IMR-90 (cell line): ENCODE measurements around the gene PLXNA4. TPM values are rescaled to one million over a fixed set of nuclear protein-coding genes. Genes with fewer than 3 reads are reported as not detected.

Experiments
- ATAC-seq: fragments of 200-7000 bp; cut with Tn5 transposase; 2 replicates; pipeline ENCODE4 v1.9.1; 2020; ENCODE audit warnings: low read depth, mild to moderate bottlenecking, moderate library complexity
- BruUV-seq: library from RNA; stranded (reverse); fragments of 400-500 nt; replicated peaks from 2 replicates; lab custom pipeline; 2021; lab: Mats Ljungman, UMichigan
- CTCF ChIA-PET: fragments of 300-600 bp; formaldehyde crosslinking; extraction: SDS; loops from one replicate; lab custom pipeline; 2021; ENCODE audit warnings: antibody characterized with exemption; lab: Yijun Ruan, JAX
- POLR2A ChIA-PET: fragments of 300-600 bp; sonication (Branson Sonifier 250); formaldehyde crosslinking; loops from one replicate; lab custom pipeline; 2022; ENCODE audit warnings: antibody characterized with exemption; ENCODE audit not compliant: unreplicated experiment; lab: Charles Lee
- DNase-seq: peaks from one replicate; pipeline ENCODE4 v3.0.0; 2013
- H2AFZ ChIP-seq: replicated peaks from 2 replicates; pipeline ENCODE3; 2013; ENCODE audit warnings: low read length, mild to moderate bottlenecking; ENCODE audit not compliant: poor library complexity
- H2AK5ac ChIP-seq: 2 replicates; pipeline ENCODE4 v1.6.1; 2013; ENCODE audit warnings: low read depth, low read length, inconsistent platforms
- H2AK9ac ChIP-seq: replicated peaks from 2 replicates; pipeline ENCODE3; 2013; ENCODE audit warnings: mild to moderate bottlenecking, low read depth, low read length, moderate library complexity; ENCODE audit not compliant: poor library complexity
- H2BK120ac ChIP-seq: 2 replicates; pipeline ENCODE4 v1.6.1; 2013; ENCODE audit warnings: low read depth, low read length, inconsistent platforms
- H2BK15ac ChIP-seq: 3 replicates; pipeline ENCODE4 v1.6.1; 2013; ENCODE audit warnings: low read depth, low read length, inconsistent platforms
- H2BK20ac ChIP-seq: 2 replicates; pipeline ENCODE4 v1.6.1; 2013; ENCODE audit warnings: low read depth, mild to moderate bottlenecking, inconsistent platforms, low read length, moderate library complexity
- H2BK5ac ChIP-seq: 2 replicates; pipeline ENCODE4 v1.6.1; 2013; ENCODE audit warnings: mild to moderate bottlenecking, low read depth, low read length, inconsistent platforms; ENCODE audit not compliant: poor library complexity, severe bottlenecking
- H3K14ac ChIP-seq: replicated peaks from 2 replicates; pipeline ENCODE4 v1.6.1; 2013; ENCODE audit warnings: low read depth, low read length, inconsistent platforms
- H3K18ac ChIP-seq: 2 replicates; pipeline ENCODE4 v1.6.1; 2013; ENCODE audit warnings: low read depth, low read length, control low read depth
- H3K23ac ChIP-seq: 2 replicates; pipeline ENCODE4 v1.6.1; 2013; ENCODE audit warnings: low read depth, low read length, inconsistent platforms
- H3K27ac ChIP-seq: 2 replicates; pipeline ENCODE4 v1.5.1; 2013; ENCODE audit warnings: mild to moderate bottlenecking, control low read depth, low read length; ENCODE audit not compliant: insufficient read depth
- H3K27me3 ChIP-seq: 2 replicates; pipeline ENCODE4 v1.6.1; 2013; ENCODE audit warnings: low read length; ENCODE audit not compliant: control insufficient read depth, insufficient read depth
- H3K36me3 ChIP-seq: 2 replicates; pipeline ENCODE4 v1.6.1; 2013; ENCODE audit warnings: low read length, mixed read lengths; ENCODE audit not compliant: control insufficient read depth, insufficient read depth
- H3K4ac ChIP-seq: 2 replicates; pipeline ENCODE4 v1.6.1; 2013; ENCODE audit warnings: low read depth, low read length, inconsistent platforms
- H3K4me1 ChIP-seq: 2 replicates; pipeline ENCODE4 v1.6.1; 2013; ENCODE audit warnings: low read length, mixed read lengths; ENCODE audit not compliant: control insufficient read depth, insufficient read depth
- H3K4me2 ChIP-seq: 2 replicates; pipeline ENCODE4 v1.6.1; 2013; ENCODE audit warnings: low read depth, mild to moderate bottlenecking, control low read depth, low read length, moderate library complexity
- H3K4me3 ChIP-seq: 2 replicates; pipeline ENCODE4 v1.5.1; 2013; ENCODE audit warnings: low read depth, mild to moderate bottlenecking, control low read depth, low read length, moderate library complexity; ENCODE audit not compliant: insufficient read depth
- H3K56ac ChIP-seq: 2 replicates; pipeline ENCODE4 v1.6.1; 2013; ENCODE audit warnings: low read length, inconsistent platforms; ENCODE audit not compliant: insufficient read depth; ENCODE audit errors: extremely low read depth
- H3K79me1 ChIP-seq, 2 experiments: 2 replicates each; pipeline ENCODE4 v1.6.1; 2013; ENCODE audit warnings: low read length in 2 of 2, inconsistent platforms in 1 of 2, low read depth in 1 of 2
- H3K9ac ChIP-seq: 2 replicates; pipeline ENCODE4 v1.6.1; 2013; ENCODE audit warnings: low read depth, low read length, control low read depth
- H3K9me1 ChIP-seq: 2 replicates; pipeline ENCODE4 v1.6.1; 2013; ENCODE audit warnings: low read length, inconsistent platforms; ENCODE audit not compliant: insufficient read depth
- H3K9me3 ChIP-seq: 2 replicates; pipeline ENCODE4 v1.6.1; 2013; ENCODE audit warnings: low read length; ENCODE audit not compliant: control insufficient read depth, insufficient read depth
- H4K20me1 ChIP-seq: 2 replicates; pipeline ENCODE4 v1.6.1; 2013; ENCODE audit warnings: low read length, inconsistent platforms; ENCODE audit not compliant: insufficient read depth
- H4K5ac ChIP-seq: 2 replicates; pipeline ENCODE4 v1.6.1; 2013; ENCODE audit warnings: mild to moderate bottlenecking, low read depth, low read length, control low read depth
- H4K8ac ChIP-seq, 2 experiments: 2 replicates each; pipeline ENCODE4 v1.6.1; 2013; ENCODE audit warnings: low read depth in 2 of 2, low read length in 2 of 2, control low read depth in 1 of 2, inconsistent platforms in 1 of 2
- H4K91ac ChIP-seq: 2 replicates; pipeline ENCODE4 v1.6.1; 2013; ENCODE audit warnings: low read depth, low read length, inconsistent platforms; ENCODE audit not compliant: insufficient read depth
- BHLHE40 ChIP-seq: fragments of 150-350 bp; IDR thresholded peaks from 2 replicates; pipeline ENCODE4 v1.6.1; 2016; ENCODE audit warnings: mild to moderate bottlenecking, low read depth, low read length
- CEBPB ChIP-seq: IDR thresholded peaks from 2 replicates; pipeline ENCODE4 v1.6.1; 2012; ENCODE audit warnings: low read depth, low read length, improper control_type of control experiment
- CHD1 ChIP-seq: IDR thresholded peaks from 2 replicates; pipeline ENCODE4 v1.6.1; 2012; ENCODE audit warnings: low read depth, low read length, improper control_type of control experiment
- CTCF ChIP-seq: conservative IDR thresholded peaks from 2 replicates; pipeline ENCODE4 v1.5.1; 2012; ENCODE audit warnings: mild to moderate bottlenecking, low read depth, low read length, improper control_type of control experiment
- FOS ChIP-seq: fragments of 150-350 bp; IDR thresholded peaks from 2 replicates; pipeline ENCODE4 v1.6.1; 2016; ENCODE audit warnings: low read depth, low read length
- MAFK ChIP-seq: IDR thresholded peaks from 2 replicates; pipeline ENCODE4 v1.6.1; 2012; ENCODE audit warnings: low read depth, low read length, improper control_type of control experiment
- MAZ ChIP-seq: IDR thresholded peaks from 2 replicates; pipeline ENCODE4 v1.6.1; 2012; ENCODE audit warnings: low read depth, mild to moderate bottlenecking, low read length, improper control_type of control experiment, moderate library complexity, borderline replicate concordance
- MXI1 ChIP-seq: IDR thresholded peaks from 2 replicates; pipeline ENCODE4 v1.6.1; 2012; ENCODE audit warnings: low read depth, mild to moderate bottlenecking, low read length, moderate library complexity, borderline replicate concordance
- NFE2L2 ChIP-seq: fragments of 150-350 bp; IDR thresholded peaks from 2 replicates; pipeline ENCODE4 v1.6.1; 2016; ENCODE audit warnings: low read depth, mild to moderate bottlenecking, low read length
- POLR2A ChIP-seq: IDR thresholded peaks from 2 replicates; pipeline ENCODE4 v1.6.1; 2012; ENCODE audit warnings: mild to moderate bottlenecking, low read depth, low read length
- RAD21 ChIP-seq: IDR thresholded peaks from 2 replicates; pipeline ENCODE4 v1.6.1; 2012; ENCODE audit warnings: low read length, improper control_type of control experiment
- RCOR1 ChIP-seq: IDR thresholded peaks from 2 replicates; pipeline ENCODE4 v1.6.1; 2012; ENCODE audit warnings: mild to moderate bottlenecking, low read length, improper control_type of control experiment; ENCODE audit not compliant: insufficient replicate concordance
- RFX5 ChIP-seq: IDR thresholded peaks from 2 replicates; pipeline ENCODE4 v1.8.0; 2012; ENCODE audit warnings: low read depth, mild to moderate bottlenecking, low read length, moderate library complexity
- SMC3 ChIP-seq: fragments of 150-350 bp; IDR thresholded peaks from 2 replicates; pipeline ENCODE4 v1.6.1; 2016; ENCODE audit warnings: low read depth, mild to moderate bottlenecking, antibody characterized with exemption, low read length, moderate library complexity
- USF2 ChIP-seq: fragments of 150-350 bp; IDR thresholded peaks from 2 replicates; pipeline ENCODE4 v1.6.1; 2017; ENCODE audit warnings: mild to moderate bottlenecking, antibody characterized with exemption, low read length, low read depth
- WGBS, 2 experiments: methylation state at CpG; one replicate each; pipeline versions ENCODE4 v1.1.5 to v1.1.7; 2013; ENCODE audit warnings: missing lambda C conversion rate in 2 of 2; ENCODE audit not compliant: insufficient read length in 1 of 2; ENCODE audit errors: extremely low coverage in 2 of 2; 5-methylcytosine and 5-hydroxymethylcytosine counted together
- dilution Hi-C: fragments of 300-500 bp; cut with HindIII; formaldehyde crosslinking; loops from one replicate; pipeline ENCODE4 v1.14.3; 2018; ENCODE audit warnings: low sequenced_read_pairs; ENCODE audit not compliant: unreplicated experiment
- in situ Hi-C: fragments of 300-500 bp; cut with MboI; formaldehyde crosslinking; loops from 3 replicates; pipeline ENCODE4 v1.14.3; 2019; ENCODE audit warnings: low sequenced_read_pairs, inconsistent platforms, mixed read lengths
- intact Hi-C: fragments of 100-400 bp; cut with micrococcal nuclease; formaldehyde crosslinking; loops from 2 replicates; pipeline ENCODE4 v1.10.0; 2022
- polyA plus RNA-seq, 3 experiments: library from polyadenylated mRNA; depleted of rRNA; stranded (reverse); fragments of >200 nt; gene quantifications; 2 replicates each; pipeline ENCODE4 v1.2.3, GENCODE V29; 2012; ENCODE audit warnings: low replicate concordance in 1 of 3
- total RNA-seq: library from RNA; depleted of rRNA; stranded (reverse); fragments of >200 nt; gene quantifications from 2 replicates; pipeline ENCODE4 v1.2.3, GENCODE V29; 2012
- TF ChIP-seq, protein P1 (sequence below): fragments of 150-350 bp; IDR thresholded peaks from 2 replicates; pipeline ENCODE4 v1.6.1; 2016; ENCODE audit warnings: low read depth, mild to moderate bottlenecking, low read length, moderate library complexity, borderline replicate concordance

The PLXNA4 gene
- total and polyA plus RNA-seq, 2 of the 4 experiments (the other 2 are of a cell fraction) = under 0.01 TPM

GRCh38 chr7:132203021-132203420, 373.2 kb downstream of the PLXNA4 start:
- Histone ChIP-seq H4K5ac (no peak overlapping the region), H4K20me1 (no peaks in the 10 kb centered on the region), H3K27me3 (no peaks in the 10 kb centered on the region), H3K9me1 (no peaks in the 10 kb centered on the region), H2AK5ac (no peak overlapping the region), H3K9ac (no peak overlapping the region), H2AK9ac (no peak overlapping the region), H3K56ac (no peak overlapping the region), H2BK5ac (no peak overlapping the region), H4K91ac (no peak overlapping the region), H3K4me2 (no peak overlapping the region), H3K9me3 (no peaks in the 10 kb centered on the region), H2BK20ac (no peak overlapping the region), H2BK15ac (no peak overlapping the region), H2BK120ac (no peak overlapping the region), H3K4ac (no peak overlapping the region), H3K79me1 (no peaks in the 10 kb centered on the region), H4K8ac (no peak overlapping the region), H3K23ac (no peak overlapping the region), H3K4me1 (no peaks in the 10 kb centered on the region), H2AFZ (no peak overlapping the region), H3K14ac (no peak overlapping the region), H3K18ac (no peak overlapping the region), H3K4me3 (no peak overlapping the region), H3K27ac (no peak overlapping the region), H3K36me3 (no peaks in the 10 kb centered on the region)
- ChIA-PET CTCF (no interaction called here), POLR2A (no interaction called here)
- dilution Hi-C loops (no loop called here), intact Hi-C loops (no loop called here), in situ Hi-C loops (no loop called here)
- no CpG with 5 or more reads among the region's 7 CpGs for WGBS, 2 experiments
- ATAC-seq (no peak), DNase-seq (no peak)
- BruUV-seq = no TSS peak
- no peak for TF ChIP-seq CEBPB
- no peak for TF ChIP-seq USF2
- no peak for TF ChIP-seq FOS
- TF ChIP-seq CTCF = no peak
- TF ChIP-seq RFX5 = no peak
- no peak for TF ChIP-seq RCOR1
- no peak for TF ChIP-seq CHD1
- TF ChIP-seq NFE2L2 = no peak
- TF ChIP-seq, protein P1, sequence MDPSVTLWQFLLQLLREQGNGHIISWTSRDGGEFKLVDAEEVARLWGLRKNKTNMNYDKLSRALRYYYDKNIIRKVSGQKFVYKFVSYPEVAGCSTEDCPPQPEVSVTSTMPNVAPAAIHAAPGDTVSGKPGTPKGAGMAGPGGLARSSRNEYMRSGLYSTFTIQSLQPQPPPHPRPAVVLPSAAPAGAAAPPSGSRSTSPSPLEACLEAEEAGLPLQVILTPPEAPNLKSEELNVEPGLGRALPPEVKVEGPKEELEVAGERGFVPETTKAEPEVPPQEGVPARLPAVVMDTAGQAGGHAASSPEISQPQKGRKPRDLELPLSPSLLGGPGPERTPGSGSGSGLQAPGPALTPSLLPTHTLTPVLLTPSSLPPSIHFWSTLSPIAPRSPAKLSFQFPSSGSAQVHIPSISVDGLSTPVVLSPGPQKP = no peak
- no peak for TF ChIP-seq MXI1
- TF ChIP-seq SMC3 = no peak
- TF ChIP-seq RAD21 = no peak
- no peak for TF ChIP-seq MAZ
- no peak for TF ChIP-seq MAFK
- no peak for TF ChIP-seq POLR2A
- TF ChIP-seq BHLHE40 = no peak
